NCI-H748 (cell line): Measurements from ENCODE around the gene FOSL2.

ENCODE experiments used
- DNase-seq: peaks from one replicate; lab custom pipeline; 2025; ENCODE audit not compliant: unreplicated experiment; lab: John Stamatoyannopoulos, UW

FOSL2 gene

DNA sequence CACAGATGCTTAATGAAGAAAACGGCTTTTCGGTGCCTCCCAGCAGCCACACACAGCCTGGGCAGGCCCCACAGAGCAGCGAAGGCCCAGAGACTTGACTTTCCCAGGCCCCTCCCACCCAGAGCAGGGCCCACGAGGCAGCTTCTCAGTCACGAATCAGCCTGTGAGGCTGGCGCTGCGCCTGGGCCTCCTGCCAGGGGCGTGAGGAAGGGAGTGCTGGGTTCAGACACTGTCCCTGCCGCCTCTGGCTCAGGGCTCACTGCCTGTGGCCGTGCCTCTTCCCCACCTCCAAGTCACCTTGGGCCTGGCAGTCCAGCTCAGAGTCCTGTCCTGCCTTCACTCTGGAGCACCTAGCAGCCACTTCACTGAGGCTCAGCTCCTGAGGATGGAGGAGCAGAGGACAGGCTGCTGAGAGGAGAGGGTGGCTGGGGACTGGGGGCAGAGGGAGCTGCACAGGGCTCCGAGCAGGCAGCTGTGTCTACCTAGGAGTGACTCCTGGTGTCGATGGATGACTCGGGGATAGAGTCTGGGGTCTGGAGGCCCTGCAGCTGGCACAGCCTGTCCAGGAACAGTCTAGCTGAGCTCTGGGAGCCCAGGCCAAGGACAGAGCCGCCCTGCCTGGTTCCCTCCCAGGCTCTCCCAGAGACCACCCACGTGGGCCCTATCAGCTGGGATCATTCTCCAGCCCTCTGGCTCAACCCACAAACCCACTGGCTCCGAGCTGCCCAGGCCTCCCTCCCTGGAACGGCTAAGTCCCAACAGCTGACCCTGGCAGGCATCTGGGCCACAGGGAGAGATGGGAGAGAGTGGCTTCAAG, 36.4 kb upstream of the FOSL2 start:
- peak; percentile 30 for DNase-seq

DNA sequence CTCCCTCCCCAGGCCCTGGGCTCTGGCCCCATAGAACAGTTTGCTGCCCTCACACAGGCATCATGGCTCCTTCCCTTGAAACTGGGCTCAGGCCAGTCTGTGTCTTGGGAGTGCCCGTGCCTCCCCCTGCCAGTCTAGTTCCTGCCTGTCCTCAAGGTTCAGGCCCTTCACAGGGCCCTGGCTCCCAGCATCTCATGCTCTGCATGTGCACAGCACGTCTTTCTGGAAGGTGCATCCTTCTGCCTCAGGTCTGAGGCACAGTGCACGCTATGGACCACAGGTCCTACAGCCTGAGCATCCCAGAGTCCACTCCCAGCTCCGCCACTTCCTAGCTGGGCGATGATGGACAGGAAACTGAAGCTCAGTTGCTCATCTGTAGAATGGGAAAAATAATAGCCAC, 35.6 kb upstream of the FOSL2 start:
- DNase-seq: no peak

DNA sequence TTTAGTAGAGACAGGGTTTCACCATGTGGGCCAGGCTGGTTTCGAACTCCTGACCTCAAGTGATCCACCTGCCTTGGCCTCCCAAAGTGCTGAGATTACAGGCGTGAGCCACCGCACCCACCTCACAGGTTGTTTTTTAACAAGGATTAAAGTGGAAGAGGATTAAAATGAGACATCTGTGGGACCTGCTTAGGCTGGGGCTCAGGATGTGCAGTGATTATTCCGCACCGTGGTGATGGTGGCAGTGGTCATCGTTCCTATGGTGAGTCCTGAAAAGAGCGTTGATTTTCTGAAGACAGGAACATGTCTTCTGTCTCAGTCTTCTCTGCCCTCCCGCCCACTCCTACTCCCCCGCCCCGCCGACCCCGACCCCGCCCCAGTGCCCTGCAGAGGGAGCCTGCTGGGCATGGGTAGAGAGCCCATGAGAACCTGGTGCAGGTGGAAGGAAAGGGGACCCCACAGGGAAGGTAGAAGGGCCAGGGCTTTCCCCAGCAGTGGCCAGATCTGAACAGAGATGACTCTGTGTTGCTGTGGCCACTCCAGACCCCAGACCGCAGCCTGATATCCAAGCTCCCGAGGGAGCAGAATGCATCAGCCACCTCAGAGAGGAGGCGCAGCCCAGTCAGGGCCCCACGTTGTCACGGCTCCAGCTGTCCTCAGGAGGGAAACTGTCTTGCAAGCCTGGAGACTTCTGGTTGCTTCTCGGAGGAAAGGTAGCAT, 34.5 kb upstream of the FOSL2 start:
- DNase-seq: no peak

DNA sequence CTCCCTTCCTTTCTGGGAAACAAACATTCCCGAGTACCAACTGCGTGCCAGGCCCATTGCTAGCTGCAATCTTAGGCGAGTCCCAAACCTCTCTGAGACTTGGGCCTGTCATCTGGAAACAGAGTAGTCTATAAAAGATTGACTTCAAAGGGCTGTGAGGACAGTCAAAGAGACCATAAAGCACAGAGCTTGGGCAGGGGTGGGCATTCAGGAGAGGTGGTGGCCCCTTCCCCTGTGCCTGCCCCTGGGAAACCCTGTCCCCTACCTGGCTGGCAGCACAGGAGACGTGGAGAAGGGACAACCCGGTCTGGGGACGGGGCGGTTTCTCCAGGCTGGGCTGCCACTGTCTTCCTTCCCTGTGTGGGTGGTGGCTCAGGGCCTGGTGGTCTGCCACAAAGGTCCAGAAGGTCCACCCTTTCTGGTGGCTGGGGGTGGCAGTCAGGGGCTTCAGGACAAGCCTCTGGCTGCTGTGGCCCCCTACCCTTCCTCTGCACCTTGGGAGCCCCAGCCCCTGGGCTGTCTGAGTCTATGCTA, 33.9 kb upstream of the FOSL2 start:
- no peak for DNase-seq

DNA sequence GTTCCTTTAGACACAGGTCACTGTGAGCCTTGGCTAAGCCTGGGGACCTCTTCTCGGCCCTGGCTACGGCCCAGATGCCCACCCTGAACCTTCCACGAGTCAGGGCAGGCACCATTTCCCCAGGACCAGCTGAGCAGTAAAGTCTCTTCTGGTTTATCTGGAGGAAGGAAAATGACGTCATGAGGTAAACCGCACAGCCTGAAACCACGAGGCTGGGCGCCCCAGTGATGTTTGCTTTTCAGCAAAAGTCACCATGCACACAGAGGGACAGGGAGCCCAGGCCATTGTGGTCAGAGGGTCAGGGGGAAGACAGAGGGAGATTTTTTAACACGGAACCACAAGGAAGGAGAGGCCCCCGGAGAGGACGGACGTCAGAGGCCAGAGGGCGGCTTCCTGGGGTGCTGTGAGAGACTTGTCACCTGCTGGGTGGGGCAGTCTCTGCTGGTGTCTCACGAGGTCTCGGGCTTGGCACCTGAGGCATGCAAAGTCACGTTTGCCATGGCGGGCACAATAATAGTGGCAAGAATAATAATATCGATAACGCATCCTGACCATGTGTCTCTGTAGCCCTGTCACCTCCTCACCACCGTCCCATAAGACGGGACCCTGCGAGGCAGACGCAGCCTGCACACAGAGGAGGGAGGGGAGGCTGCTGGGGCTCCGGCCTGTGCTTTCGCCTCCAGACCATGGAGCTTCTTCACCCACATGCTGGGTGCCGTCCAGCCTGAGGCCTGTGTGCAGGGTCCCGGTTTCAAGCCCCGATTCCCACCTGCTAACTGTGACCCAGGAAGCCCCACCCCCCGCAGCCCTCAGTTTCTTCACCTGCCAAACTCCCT, 33.2 kb upstream of the FOSL2 start:
- no peak for DNase-seq

DNA sequence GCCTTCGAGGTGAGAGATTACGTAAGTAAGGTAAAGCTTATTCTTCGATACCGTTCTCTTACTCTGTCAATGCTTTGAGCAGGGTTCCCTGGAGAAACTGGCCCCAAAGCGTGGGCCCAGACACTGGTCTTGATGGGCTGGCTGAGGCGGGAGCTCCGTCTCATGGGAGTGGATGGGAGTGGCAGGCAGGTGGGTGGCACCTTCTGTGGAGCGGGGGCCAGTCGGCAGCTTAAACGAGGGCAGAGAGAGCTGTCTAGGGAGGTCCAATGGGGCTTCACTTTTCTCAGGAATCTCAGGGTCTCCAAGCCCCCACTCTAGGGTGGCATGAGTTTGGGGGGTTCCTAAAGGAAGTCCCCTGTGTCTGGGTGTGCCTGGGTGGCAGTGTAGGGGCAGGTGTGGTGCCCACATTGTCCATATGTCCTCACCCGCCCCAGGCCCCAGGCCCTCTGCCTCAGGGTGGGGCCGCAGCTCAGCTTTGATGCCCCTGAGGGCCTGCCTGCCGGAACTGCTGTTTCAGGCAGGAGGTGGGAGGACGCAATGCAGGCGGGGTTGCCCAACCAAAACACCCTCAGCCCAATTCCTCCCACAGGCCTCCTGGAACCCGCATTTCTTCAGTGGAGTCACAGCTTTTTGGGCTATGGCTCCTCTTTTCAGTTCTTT, 32.5 kb upstream of the FOSL2 start:
- no peak for DNase-seq

DNA sequence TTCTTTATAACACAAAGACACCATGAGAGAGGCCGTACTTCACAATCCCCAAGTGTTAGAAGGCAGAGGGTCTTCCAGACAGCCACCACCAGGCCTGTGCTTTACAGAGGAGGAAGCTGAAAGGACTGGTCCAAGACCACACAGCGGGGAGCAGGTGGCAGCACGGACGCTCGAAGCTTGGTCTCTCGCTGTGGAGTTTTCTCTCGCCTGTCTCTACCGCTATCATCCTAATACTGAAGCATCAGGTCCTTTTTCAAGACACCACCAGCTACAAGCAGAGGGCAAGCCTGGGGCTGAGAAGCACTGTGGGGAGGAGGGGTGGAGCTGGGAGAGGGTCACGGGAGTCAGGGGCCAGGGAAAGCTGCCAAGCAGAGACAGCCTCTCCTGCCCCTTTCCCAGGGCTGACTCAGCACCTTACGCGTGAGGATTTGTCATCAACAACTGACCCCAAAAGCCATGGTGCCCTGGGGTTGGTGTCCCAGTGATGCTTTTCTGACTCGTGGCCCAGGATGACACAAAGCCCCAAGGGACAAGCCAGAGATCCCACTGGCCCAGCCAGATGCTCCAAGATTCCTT, 31.9 kb upstream of the FOSL2 start:
- DNase-seq: no peak

DNA sequence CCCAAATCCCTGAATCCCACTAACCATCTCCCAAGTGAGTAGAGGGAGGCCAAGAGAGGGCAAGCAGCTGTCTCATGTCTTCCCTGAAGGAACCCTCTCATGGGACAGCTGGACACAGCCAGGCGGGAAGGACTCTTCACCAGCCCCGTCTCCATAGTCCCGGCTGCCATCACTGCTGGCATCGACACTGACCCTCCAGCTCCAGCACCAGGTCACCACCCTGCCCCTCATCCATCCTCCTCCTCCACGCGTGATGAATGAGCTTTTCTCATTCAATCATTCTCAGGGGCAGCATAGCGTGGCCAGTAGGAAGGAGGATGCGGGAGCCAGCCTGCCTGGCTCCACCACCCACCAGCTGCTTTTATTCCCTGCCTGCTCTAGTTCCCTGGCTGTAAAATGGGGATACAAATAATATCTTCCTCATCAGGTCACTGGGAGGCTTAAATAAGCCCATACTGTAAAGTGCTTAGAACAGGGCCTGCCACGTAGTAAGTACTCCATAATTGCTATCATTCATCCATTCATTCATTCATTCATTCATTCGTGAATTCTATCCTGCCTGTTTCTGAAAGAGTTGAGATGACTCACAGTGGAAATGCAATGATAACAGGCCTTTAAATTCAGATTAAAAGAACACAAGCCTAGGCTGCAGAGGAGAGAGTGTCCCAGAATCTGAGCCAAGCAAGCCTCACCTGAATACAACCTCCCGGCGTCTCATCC, 30.5 kb upstream of the FOSL2 start:
- DNase-seq: no peak

DNA sequence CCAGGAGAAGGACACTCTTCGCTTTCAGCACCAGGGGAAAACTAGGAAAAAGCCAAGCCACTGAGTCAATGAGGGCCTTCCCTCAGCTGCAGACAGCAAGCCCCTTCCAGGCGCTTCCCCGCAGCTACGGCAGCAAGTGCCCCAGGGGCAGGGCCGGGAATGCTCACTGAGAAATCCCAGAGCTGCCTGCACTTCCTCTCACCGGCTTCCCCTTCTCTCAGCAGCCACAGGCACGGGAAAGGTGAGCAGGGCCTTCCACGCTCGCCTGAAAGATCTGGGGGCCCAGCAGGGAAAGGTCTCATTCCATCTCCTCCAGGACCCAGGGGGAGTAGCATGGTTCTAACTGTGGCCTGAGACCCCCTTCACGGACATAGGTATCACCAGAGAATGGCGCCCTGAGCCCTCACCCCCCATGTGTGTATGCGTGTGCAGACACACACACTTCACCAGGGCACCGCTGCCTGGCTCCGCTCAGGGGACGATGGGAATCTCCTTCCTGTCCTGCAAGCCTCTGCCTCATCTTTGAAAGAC, 29.6 kb upstream of the FOSL2 start:
- no peak for DNase-seq

DNA sequence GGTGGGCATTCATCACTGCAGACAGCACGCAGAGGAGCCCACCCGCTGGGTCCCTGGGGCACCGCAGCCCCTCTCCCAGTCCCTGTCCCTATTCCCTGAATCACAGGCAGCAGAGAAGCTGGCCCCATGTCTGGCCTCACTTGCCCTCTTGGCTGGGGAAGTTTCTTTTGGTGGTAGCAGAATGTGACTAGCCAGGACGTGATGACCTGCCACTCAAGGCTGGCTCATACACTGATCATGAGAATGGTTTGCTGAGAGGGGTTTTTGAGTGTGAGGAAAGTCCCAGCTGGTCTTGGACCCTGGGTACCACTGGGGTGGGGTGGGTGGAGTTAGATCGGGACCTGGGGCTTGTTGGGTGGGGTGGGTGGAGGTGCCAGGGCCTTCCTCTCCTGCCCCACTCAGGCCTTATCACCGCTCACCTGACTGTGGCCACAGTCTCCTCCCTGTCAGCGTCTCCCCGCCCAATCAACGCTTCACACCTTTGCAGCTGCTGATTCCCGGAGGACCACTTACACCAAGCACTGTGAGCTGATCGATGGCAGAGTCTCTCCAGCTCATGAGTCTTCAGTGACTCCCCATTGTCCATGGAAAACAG, 28.9 kb upstream of the FOSL2 start:
- no peak for DNase-seq

DNA sequence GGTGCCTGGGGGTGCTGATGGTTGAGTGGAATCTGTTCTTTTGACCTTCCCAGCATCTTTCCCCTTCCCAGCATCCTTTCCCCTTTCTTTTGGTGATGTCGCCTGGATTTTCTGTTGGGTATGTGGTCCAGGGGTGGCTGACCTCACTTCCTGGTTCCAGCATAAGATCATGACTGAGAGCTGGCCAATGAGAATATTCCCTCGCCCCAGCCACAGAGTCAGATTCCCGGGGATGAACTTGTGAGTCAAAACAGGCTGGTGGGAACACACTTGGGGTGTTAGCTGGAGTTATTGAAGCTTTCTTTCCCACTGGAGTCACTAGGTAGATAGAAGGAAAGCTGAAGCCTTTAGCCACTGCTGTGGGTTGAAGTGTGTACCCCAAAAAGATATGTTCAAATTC, 28.0 kb upstream of the FOSL2 start:
- DNase-seq: no peak

DNA sequence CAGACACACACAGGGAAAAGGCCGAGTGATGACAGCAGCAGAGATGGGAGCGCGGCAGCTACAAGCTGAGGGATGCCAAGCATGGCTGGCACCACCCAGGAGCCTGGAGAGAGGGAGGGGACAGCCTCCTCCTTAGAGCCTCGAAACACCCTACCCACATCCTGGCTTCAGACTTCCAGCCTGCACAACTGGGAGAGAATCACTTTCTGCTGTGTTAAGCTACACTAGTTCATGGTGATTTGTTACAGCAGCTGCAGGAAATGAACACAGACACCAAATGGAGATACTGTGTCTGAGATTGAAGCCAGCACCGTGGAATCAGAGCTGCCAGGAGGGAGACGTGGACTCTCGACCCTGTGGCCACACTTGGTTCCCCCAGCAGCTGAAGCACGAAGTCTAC, 27.5 kb upstream of the FOSL2 start:
- DNase-seq: no peak

DNA sequence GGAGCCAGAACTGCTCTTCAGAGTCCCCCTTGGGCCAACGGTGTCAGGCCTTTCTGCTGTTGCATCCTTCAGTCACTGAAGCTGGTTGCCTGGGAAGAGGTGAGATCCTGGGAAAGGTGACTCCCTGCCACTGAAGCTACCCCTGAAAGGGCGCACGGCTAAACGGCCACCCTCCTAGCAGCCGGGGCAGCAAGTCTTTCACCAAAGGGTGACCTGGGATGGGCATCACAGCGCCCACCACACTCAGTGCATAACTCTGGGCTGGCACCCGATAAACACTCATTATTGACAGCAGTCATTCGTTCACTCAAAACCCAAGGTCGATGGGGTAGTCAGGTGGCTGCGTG, 26.5 kb upstream of the FOSL2 start:
- DNase-seq: no peak

DNA sequence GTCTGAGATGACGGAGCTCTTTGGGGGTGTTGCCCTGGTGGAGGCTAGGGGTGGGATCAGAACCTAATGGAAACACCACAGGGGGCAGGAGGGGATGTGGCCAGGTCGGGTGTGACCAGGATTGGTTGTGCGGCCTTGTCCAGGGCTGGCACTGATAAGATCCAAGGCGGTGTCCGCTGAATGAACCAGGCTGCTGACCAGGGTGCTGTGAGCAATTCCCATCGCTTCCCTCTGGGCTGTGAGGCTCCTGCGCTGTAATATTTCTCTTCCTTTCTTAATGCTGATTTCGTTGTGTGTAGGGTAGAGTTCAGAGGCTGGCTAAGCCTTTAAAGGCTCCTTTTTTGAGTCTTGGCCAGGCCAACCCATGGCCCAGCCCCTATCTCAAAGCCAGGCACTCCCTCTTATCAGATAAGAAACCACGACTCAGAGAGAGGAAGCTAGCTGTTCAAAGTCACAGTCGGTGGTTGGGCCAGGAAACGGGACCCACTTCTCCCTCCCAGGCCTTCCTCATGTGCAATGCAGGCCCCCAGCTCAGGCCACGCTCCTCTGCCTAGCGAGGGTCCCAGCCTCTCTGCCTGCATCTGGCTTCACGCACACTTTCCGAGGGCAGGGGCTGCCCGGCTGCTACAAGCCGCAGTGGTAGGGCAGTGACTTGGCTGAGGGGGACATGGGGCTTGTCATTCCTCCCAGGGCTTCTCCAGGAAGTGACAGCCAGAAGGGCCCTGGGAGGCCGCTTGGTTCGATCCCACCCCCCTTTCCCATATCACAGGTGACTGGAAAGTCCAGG, 26.0 kb upstream of the FOSL2 start:
- no peak for DNase-seq

DNA sequence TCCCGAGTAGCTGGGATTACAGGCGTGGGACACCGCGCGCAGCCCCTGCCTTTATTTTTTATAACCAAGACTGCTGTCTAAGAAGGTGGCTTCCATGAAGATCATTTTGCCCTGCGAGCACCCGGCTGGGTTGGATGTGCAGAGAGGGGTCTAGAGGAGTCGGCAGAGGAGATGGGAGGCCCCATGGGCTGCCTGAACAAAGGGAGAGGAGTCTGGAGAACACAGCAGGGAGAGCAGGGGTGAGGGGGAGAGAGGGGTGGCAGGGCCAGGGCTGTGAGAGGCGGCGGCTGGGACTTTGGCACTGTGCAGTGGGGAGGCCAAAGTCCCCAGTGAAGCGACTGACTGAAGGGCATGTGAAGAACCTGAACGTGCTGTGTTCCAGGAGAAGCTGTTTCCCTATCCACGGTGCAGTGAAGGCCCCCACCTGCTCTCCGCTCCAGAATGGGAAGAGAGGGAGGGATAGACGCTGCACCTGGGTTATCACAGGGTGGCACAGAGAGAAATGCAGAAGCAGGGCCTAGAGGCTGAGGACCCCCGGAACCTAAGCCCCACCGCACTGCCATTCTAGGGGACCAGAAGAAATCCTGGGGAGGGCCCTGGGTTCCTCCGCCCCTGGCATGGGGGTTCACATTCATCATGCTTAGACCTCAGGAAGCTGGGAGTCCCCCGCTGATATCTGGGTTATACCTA, 24.8 kb upstream of the FOSL2 start:
- DNase-seq: no peak

DNA sequence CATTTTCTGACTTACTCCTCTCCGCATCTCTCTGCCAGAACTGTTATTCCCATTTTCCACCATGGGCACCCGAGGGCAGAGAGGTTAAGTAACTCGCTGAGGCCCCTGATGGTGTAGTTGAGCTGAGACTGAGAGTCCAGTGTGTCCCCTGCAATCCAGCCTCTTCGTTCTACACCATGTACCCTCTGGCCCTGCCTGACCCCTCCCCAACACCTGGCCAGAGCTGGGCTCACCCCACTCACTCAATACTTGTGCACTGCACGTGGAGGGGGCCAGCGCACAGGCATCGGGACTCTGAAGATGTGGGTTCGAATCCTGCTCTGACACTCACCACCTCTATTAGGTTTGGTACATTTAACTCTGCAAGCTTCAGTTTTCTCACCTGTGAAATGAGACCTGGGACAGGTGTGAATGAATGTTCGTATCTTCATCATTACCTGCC, 24.3 kb upstream of the FOSL2 start:
- no peak for DNase-seq

DNA sequence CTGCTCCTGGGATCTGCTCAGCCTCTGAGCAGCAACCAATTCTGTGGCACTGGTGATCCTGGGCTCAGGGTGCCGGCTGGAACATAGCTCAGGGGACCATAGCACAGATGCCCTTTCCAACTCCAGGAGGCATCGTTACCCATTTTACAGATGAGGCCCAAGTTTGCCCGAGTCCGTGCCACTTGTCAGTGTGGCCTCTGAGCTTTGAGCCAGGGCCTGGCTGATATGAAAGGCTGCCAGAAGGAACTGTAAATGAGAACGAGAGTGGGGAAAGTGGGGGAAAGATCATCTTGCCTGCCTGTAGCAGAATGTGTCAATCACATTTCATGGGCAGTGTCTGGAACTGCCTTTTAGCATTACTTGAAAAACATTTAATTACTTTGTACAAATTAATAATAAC, 23.3 kb upstream of the FOSL2 start:
- no peak for DNase-seq

DNA sequence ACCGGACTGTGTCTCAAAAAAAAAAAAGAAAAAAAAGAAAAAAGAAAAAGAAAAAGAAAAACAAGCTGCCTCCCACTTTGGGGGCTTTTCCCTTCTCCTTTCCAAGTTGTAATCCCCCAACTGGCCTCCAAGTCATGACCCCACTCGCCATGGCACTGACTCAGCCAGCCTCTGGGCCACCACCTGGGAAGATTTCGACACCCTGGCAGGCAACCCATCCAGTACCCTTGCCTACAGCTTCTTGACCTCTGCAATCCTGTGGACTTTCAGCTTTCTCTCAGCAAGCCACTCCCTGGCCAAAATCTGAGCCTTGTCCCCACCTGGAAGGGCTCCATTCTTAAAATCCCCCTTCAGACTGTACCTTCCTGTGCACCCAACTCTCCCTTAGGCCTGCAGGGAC, 22.3 kb upstream of the FOSL2 start:
- DNase-seq: no peak
